HG02970 (cell line): ENCODE data around the gene C5AR1.
"Not testable (repeated sequence)": the region's sequence is repeated elsewhere in the genome, so short reads cannot be mapped to it uniquely, and the experiment has no call there.

Source experiments
- ATAC-seq: cut with Tn5 transposase; IDR thresholded peaks from one replicate; pipeline ENCODE4 v1.9.1; 2021; ENCODE audit warnings: mild to moderate bottlenecking, moderate library complexity, moderate number of reproducible peaks; ENCODE audit not compliant: unreplicated experiment, low FRiP score

Gene C5AR1

GRCh38 chr19:47283405-47284059 lies 26.1 kb upstream of the C5AR1 start:
- ATAC-seq = no peak

DNA sequence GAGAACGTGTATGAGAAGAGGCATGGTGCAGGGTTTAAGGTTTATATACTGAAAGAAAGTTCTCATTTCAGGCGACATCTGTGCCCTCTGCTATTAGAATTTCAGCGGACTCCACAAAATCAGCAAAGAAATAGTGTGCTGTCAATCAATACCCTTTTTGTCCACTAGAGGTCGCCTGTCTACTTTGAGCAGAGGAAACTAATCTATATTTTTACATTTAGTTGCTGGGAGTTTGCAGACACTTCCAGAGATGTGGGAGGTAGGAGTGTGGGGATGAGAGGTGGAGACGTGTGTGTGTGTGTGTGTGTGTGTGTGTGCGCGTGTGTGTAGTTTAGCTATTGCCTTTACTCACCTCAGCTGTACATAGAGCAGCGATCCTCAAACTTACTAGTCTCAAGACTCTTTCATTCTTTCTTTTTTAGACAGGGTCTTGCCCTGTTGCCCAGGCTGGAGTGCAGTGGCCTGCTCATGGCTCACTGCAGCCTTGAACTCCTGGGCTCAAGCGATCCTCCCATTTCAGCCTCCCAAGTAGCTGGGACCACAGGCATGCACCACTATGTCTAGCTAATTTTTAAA lies 25.2 kb upstream of the C5AR1 start:
- no peak for ATAC-seq

GRCh38 chr19:47296036-47296435 lies 13.6 kb upstream of the C5AR1 start:
- no peak for ATAC-seq

- not testable (repeated sequence) for ATAC-seq
Measured at GRCh38 chr19:47300867-47301266, 8.8 kb upstream of the C5AR1 start.

GRCh38 chr19:47302249-47302648 lies 7.4 kb upstream of the C5AR1 start:
- ATAC-seq = no peak

DNA sequence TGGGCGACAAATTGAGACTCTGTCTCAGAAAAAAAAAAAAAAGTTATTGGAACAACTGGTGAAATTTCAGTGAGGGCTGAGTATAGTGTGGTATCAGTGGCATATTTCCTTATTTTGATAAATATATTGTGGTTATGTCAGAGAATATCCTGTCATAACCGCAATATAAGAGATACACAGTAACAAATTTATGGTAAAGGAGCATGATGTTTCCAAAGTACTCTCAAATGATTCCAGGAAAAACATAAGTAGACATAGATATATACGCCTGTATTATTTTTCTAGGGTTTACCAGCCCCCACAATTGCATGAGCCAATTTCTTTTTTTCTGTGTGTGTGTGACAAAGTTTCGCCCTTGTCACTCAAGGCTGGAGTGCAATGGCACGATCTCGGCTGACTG lies 5.7 kb upstream of the C5AR1 start:
- ATAC-seq = no peak

- no peak for ATAC-seq
Measured at GRCh38 chr19:47305309-47305751, 4.3 kb upstream of the C5AR1 start.

DNA sequence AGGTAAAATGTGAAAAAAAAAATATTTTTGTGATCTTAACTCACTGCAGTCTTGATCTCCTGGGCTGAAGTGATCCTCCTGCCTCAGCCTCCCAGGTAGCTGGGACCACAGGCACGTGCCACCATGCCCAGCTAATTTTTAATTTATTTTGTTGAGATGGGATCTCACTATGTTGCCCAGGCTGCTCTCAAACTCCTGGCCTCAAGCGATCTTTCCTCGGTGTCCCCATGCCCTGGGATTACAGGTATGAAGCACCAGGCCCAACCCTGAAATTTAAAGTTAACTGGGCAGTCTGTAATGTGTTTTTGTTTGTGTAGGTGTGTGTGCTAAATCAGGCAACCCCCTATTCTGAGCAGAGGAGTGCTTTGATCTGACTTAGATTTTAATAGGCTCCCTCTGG lies 3.4 kb upstream of the C5AR1 start:
- no peak for ATAC-seq

GRCh38 chr19:47309038-47309437 lies 623 bp upstream of the C5AR1 start:
- ATAC-seq = no peak

- no peak for ATAC-seq
Measured at GRCh38 chr19:47310323-47310722, 662 bp downstream of the C5AR1 start.

DNA sequence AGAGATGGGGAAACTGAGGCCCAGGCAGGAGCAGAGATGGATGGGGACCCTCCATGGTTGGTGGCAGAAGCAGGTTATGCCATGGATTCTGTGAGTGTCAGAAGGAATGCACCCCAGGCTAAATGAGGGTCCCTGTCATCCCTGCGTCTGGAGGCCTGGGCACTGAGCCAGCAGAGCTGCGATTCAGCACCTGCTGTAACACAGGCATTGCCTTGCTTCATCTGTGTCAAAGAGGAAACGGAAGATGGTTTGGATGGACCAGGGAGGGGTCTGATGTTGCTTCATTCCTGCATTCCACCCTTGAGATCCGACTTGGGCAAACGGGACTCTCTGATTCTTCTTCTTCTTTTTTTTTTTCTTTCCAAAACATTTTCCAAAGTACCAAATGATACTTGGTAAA lies 1.2 kb downstream of the C5AR1 start:
- no peak for ATAC-seq

- no peak for ATAC-seq
Measured at GRCh38 chr19:47312366-47313006, 2.8 kb downstream of the C5AR1 start.

DNA sequence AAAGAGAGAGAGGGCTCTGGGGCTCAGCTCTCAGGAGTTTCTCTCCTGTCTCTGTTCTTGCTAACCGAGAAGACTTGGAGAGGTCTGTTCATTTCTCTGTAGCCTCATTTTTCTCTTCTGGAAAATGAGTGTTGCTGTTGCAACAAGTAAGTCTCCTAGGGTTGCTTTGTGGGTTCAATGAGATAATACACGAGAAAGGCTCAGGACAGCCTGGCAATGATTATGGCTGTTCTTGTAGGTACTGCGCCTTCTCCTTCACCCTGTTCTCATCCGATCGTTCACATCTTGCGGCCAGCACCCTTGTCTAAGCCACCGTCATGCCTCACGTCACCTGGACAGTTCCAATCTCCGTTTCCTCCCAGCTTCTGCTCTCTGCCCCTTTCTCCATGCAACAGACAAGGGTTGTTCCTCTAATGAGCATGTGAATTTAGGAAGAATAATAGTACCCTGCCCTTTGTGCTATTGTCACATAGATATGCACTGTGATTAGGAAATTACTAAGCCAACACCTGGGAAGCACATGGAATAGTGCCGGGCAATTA lies 4.2 kb downstream of the C5AR1 start:
- ATAC-seq = no peak

DNA sequence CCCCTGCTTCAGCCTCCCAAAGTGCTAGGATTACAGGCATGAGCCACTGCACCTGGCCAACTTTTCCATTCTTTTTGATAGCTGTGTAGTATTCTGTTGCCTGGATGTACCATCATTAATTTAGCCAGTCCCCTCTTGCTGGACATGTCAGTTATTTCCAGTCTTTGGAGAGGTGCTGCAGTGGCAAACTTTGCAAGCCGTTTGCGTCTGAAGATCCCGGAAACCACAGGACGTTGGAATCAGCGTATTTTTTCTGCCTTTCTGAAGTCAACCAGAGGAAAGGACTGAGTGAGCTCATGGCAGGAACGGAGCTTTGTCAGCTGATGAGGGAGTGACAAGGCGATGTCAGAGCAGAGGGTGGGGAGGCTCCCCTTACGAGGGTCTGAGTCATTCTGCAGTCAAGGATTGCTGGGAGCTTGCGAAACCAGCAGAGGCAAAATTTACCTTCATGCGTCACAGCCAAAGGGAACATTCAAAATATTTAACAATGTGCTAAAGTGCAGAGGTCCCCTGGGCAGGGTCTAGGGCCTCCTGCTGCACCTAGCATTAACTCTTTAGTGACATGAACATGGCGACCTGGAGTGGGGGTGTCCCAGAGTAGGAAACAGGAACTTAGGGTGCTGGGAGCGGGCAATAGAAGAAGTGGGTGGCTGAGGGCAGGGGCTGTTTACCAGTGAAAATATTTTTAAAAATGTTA lies 5.6 kb downstream of the C5AR1 start:
- no peak for ATAC-seq

- ATAC-seq = no peak
Measured at GRCh38 chr19:47316513-47316912, 6.9 kb downstream of the C5AR1 start.

DNA sequence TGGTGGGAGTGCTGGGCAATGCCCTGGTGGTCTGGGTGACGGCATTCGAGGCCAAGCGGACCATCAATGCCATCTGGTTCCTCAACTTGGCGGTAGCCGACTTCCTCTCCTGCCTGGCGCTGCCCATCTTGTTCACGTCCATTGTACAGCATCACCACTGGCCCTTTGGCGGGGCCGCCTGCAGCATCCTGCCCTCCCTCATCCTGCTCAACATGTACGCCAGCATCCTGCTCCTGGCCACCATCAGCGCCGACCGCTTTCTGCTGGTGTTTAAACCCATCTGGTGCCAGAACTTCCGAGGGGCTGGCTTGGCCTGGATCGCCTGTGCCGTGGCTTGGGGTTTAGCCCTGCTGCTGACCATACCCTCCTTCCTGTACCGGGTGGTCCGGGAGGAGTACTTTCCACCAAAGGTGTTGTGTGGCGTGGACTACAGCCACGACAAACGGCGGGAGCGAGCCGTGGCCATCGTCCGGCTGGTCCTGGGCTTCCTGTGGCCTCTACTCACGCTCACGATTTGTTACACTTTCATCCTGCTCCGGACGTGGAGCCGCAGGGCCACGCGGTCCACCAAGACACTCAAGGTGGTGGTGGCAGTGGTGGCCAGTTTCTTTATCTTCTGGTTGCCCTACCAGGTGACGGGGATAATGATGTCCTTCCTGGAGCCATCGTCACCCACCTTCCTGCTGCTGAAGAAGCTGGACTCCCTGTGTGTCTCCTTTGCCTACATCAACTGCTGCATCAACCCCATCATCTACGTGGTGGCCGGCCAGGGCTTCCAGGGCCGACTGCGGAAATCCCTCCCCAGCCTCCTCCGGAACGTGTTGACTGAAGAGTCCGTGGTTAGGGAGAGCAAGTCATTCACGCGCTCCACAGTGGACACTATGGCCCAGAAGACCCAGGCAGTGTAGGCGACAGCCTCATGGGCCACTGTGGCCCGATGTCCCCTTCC lies 10.5 kb downstream of the C5AR1 start:
- ATAC-seq = no peak

GRCh38 chr19:47321630-47322029 lies 12.0 kb downstream of the C5AR1 start:
- no peak for ATAC-seq

GRCh38 chr19:47322058-47322457 lies 12.4 kb downstream of the C5AR1 start:
- no peak for ATAC-seq

GRCh38 chr19:47323409-47323808 lies 13.7 kb downstream of the C5AR1 start:
- ATAC-seq = no peak

DNA sequence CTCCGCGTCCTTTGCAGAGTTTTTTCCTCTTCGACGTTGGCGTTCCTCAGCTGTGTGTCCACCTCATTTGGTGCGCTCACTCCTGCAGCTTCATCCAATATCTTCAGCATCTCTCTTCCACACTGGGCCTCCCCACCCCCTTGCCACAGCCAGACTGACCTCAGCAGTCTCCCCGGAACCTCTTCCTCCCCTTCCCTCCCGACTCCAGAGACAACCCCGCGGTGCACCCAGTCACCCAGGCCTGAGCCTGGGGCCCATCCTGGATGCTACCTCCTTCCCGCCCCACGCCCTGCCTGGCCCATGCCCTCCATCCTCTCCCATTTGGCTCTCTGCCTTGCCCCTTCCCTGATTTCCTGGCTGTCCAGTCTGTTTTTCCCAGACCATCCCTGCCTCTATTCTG lies 14.2 kb downstream of the C5AR1 start:
- ATAC-seq = no peak
